Endothelial cell of umbilical vein (primary cell): ENCODE data around the gene PCSK6. TPM values are rescaled to one million over a fixed set of nuclear protein-coding genes. Genes with fewer than 3 reads are reported as not detected.

Source experiments
- BruUV-seq: library from RNA; stranded (reverse); fragments of 400-500 nt; replicated peaks from 2 replicates; lab custom pipeline; 2021; lab: Mats Ljungman, UMichigan
- CTCF ChIA-PET: fragments of 300-600, 350-600 bp; sonication (Branson Sonifier 250); formaldehyde crosslinking; loops from one replicate; lab custom pipeline; 2021; ENCODE audit warnings: antibody characterized with exemption, inconsistent platforms; lab: Charles Lee
- POLR2A ChIA-PET: fragments of 300-600, 350-600 bp; sonication (Branson Sonifier 250); formaldehyde crosslinking; loops from one replicate; lab custom pipeline; 2021; ENCODE audit warnings: antibody characterized with exemption, inconsistent platforms; lab: Charles Lee
- DNase-seq: peaks from one replicate; pipeline ENCODE4 v3.0.0-alpha.2; 2011; ENCODE audit warnings: low read depth, low spot score
- FAIRE-seq: peaks from 2 replicates; lab custom pipeline; 2011; peaks lifted over from hg19 to GRCh38; lab: Jason Lieb, UNC
- H2AFZ ChIP-seq: 2 replicates; pipeline ENCODE4 v1.6.0; 2012; ENCODE audit warnings: low read depth, low read length, control low read depth, inconsistent platforms
- H3K27ac ChIP-seq: 2 replicates; pipeline ENCODE4 v1.5.1; 2011; ENCODE audit warnings: low read depth, mild to moderate bottlenecking, control low read depth, low read length, moderate library complexity; ENCODE audit not compliant: insufficient read depth
- H3K27me3 ChIP-seq, 2 experiments: 2 replicates each; pipeline versions ENCODE4 v1.6.0 to v1.6.1; 2011; ENCODE audit warnings: low read length in 2 of 2, mixed read lengths in 1 of 2; ENCODE audit not compliant: control insufficient read depth in 2 of 2, insufficient read depth in 2 of 2
- H3K36me3 ChIP-seq, 2 experiments: 2 replicates in 1 of 2; 3 replicates in 1 of 2; pipeline ENCODE4 v1.5.1; 2011; ENCODE audit warnings: low read length in 2 of 2, mild to moderate bottlenecking in 1 of 2, moderate library complexity in 1 of 2; ENCODE audit not compliant: control insufficient read depth in 2 of 2, insufficient read depth in 2 of 2; ENCODE audit errors: extremely low read depth in 1 of 2
- H3K4me1 ChIP-seq: 3 replicates; pipeline ENCODE4 v1.5.1; 2011; ENCODE audit warnings: mild to moderate bottlenecking, low read length; ENCODE audit not compliant: control insufficient read depth, insufficient read depth; ENCODE audit errors: extremely low read depth
- H3K4me2 ChIP-seq: 2 replicates; pipeline ENCODE4 v1.6.1; 2011; ENCODE audit warnings: low read length, control low read depth, mixed read lengths; ENCODE audit not compliant: insufficient read depth
- H3K4me3 ChIP-seq, 3 experiments: fragments of 200-600 bp in 1 of 3; sonication (generic), shearing (Covaris generic) in 1 of 3; replicated peaks in 1 of 3; 2 replicates each; pipeline ENCODE4 v1.5.1; 2011 to 2016; ENCODE audit warnings: control low read depth in 3 of 3, low read length in 3 of 3, mild to moderate bottlenecking in 2 of 3, inconsistent platforms in 1 of 3, low read depth in 1 of 3, moderate library complexity in 1 of 3; ENCODE audit not compliant: insufficient read depth in 1 of 3
- H3K79me2 ChIP-seq: 2 replicates; pipeline ENCODE4 v1.6.0; 2012; ENCODE audit warnings: low read length, inconsistent platforms; ENCODE audit not compliant: control insufficient read depth, insufficient read depth
- H3K9ac ChIP-seq: replicated peaks from 2 replicates; pipeline ENCODE3; 2011; ENCODE audit warnings: low read length, control low read depth; ENCODE audit not compliant: insufficient read depth; ENCODE audit errors: extremely low read depth
- H3K9me1 ChIP-seq: replicated peaks from 3 replicates; pipeline ENCODE4 v1.6.0; 2011; ENCODE audit warnings: mild to moderate bottlenecking, low read length; ENCODE audit not compliant: control insufficient read depth, insufficient read depth; ENCODE audit errors: extremely low read depth
- H3K9me3 ChIP-seq: replicated peaks from 2 replicates; pipeline ENCODE4 v1.5.1; 2012; ENCODE audit warnings: low read length, inconsistent platforms; ENCODE audit not compliant: control insufficient read depth, insufficient read depth
- H4K20me1 ChIP-seq: replicated peaks from 2 replicates; pipeline ENCODE3; 2011; ENCODE audit warnings: mild to moderate bottlenecking, low read length; ENCODE audit not compliant: control insufficient read depth, insufficient read depth; ENCODE audit errors: extremely low read depth
- CTCF ChIP-seq, 2 donors: IDR thresholded peaks; 1 replicate in 1 of 2; 2 replicates in 1 of 2; pipeline ENCODE4 v1.5.1; 2011; ENCODE audit warnings: low read length in 2 of 2, mild to moderate bottlenecking in 2 of 2, moderate library complexity in 2 of 2, control low read depth in 1 of 2, inconsistent platforms in 1 of 2, low read depth in 1 of 2; ENCODE audit not compliant: insufficient read depth in 1 of 2; ENCODE audit errors: extremely low read depth in 1 of 2
- EZH2 ChIP-seq: IDR thresholded peaks from 2 replicates; pipeline ENCODE4 v1.6.1; 2012; ENCODE audit warnings: borderline replicate concordance, low read depth, mild to moderate bottlenecking, moderate library complexity, low read length, inconsistent platforms; ENCODE audit not compliant: severe bottlenecking
- FOS ChIP-seq: IDR thresholded peaks from 2 replicates; pipeline ENCODE4 v1.6.1; 2011; ENCODE audit warnings: mild to moderate bottlenecking, low read length, moderate library complexity, borderline replicate concordance; ENCODE audit not compliant: insufficient read depth
- GATA2 ChIP-seq: IDR thresholded peaks from 2 replicates; pipeline ENCODE4 v1.7.0; 2011; ENCODE audit warnings: low read depth, mild to moderate bottlenecking, moderate library complexity, mixed read lengths, low read length; ENCODE audit not compliant: insufficient read length, insufficient read depth
- JUN ChIP-seq: IDR thresholded peaks from 2 replicates; pipeline ENCODE4 v1.6.1; 2011; ENCODE audit warnings: borderline replicate concordance, low read depth; ENCODE audit not compliant: insufficient read length, insufficient read depth
- MAX ChIP-seq: IDR thresholded peaks from 2 replicates; pipeline ENCODE4 v1.6.1; 2011; ENCODE audit not compliant: insufficient read depth, insufficient read length
- MYC ChIP-seq: IDR thresholded peaks from one replicate; pipeline ENCODE4 v1.6.1; 2011; ENCODE audit warnings: mild to moderate bottlenecking, low read depth, low read length
- POLR2A ChIP-seq: IDR thresholded peaks from 2 replicates; pipeline ENCODE4 v1.6.1; 2012; ENCODE audit warnings: low read depth, mild to moderate bottlenecking, control low read depth, low read length
- POLR2AphosphoS5 ChIP-seq: IDR thresholded peaks from 2 replicates; pipeline ENCODE4 v1.6.1; 2012; ENCODE audit warnings: low read depth, mild to moderate bottlenecking, control low read depth, low read length, moderate library complexity; ENCODE audit not compliant: insufficient read depth
- dilution Hi-C: fragments of 300-500 bp; cut with MboI; formaldehyde crosslinking; loops from one replicate; pipeline ENCODE4 v1.15.0; 2019; ENCODE audit warnings: low sequenced_read_pairs; ENCODE audit not compliant: extremely low pct_ligation_motif_present
- intact Hi-C: fragments of 100-400 bp; cut with micrococcal nuclease; formaldehyde crosslinking; loops from one replicate; pipeline ENCODE4 v1.10.0; 2022
- polyA plus RNA-seq, 4 experiments: library from polyadenylated mRNA; depleted of rRNA in 3 of 4; stranded (reverse) in 3 of 4; unstranded in 1 of 4; fragments of >200 nt; gene quantifications; 2 replicates each; pipeline versions ENCODE4 v1.2.1 to v1.2.3, GENCODE V29; 2011 to 2012; ENCODE audit warnings: missing spikeins in 1 of 4
- total RNA-seq: library from RNA; stranded (reverse); gene quantifications from 2 replicates; pipeline ENCODE4 v1.2.3, GENCODE V29; 2021

PCSK6 gene
- total and polyA plus RNA-seq, 2 donors (not counting 3 experiments of a cell fraction or from before 2014, with no cell fraction given): 0.18 to 0.69 TPM

- FAIRE-seq (no peak), DNase-seq (no peak)
- intact Hi-C loops: no loop called here
- Histone ChIP-seq H3K4me3 (no peak overlapping the region), H3K4me1 (no peaks in the 10 kb centered on the region), H3K27ac (no peak overlapping the region), H3K27me3 (peaks cover 0 to 2% of the 10 kb centered on the region in 2 experiments), H3K9me1 (no peaks in the 10 kb centered on the region), H3K9me3 (no peaks in the 10 kb centered on the region), H3K36me3 (no peaks in the 10 kb centered on the region), H3K79me2 (no peaks in the 10 kb centered on the region), H4K20me1 (no peaks in the 10 kb centered on the region), H3K4me2 (no peak overlapping the region), H3K9ac (no peak overlapping the region), H2AFZ (no peak overlapping the region)
- TF ChIP-seq MYC: no peak
- no peak for TF ChIP-seq CTCF (IDR thresholded peaks at IDR 0.05; ENCODE audit: extremely low read depth in 1 of 2, insufficient read depth in 1 of 2, low read depth in 1 of 2, low read length in 2 of 2)
- TF ChIP-seq POLR2A: no peak
- TF ChIP-seq FOS: no peak
- TF ChIP-seq POLR2AphosphoS5: no peak
- TF ChIP-seq EZH2: no peak
- no peak for TF ChIP-seq MAX
- TF ChIP-seq JUN: no peak
- no peak for TF ChIP-seq GATA2
- BruUV-seq: no TSS peak
- POLR2A ChIA-PET: no interaction called here
- CTCF ChIA-PET: no interaction called here
- dilution Hi-C loops: no loop called here
These were observed 32.6 kb upstream of the PCSK6 start for GRCh38 chr15:101522091-101522490.
